ENCODE results near the gene CFAP43.

Gene CFAP43

DNA sequence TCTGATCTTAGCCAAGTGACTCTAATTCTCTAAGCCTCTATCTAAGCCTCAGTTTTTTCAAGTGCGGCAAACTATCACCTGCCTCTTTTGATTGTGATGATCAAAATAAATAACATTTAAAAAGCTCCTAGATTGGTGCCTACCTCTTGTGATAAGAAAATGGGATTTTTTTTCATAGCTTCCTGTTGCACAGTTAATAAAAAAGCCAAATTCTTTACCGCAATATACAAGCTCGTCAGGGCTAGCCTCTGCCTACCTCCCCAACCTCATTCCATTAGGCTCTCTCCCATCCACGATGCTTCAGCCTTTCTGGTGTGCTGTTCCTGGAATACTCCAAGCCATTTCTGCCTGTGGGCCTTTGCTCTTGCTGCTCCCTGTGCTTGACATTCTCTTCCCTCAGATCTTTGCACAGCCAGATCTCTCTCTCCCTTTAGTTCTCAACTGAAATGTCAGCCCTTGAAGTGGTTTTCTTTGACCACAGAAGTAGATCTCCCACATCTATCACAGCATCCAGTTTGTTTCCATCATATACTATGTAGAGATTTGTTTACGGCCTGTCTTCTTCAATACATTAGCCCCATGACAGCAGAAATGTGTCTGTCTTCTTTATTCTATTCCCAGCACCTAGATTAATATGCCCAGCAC, 61.4 kb downstream of the CFAP43 start:
- TF ChIP-seq SIN3A (IDR thresholded peaks at IDR 0.05; ENCODE audit: borderline replicate concordance, insufficient read depth, low read length) (no peak), TAF1 (IDR thresholded peaks at IDR 0.05; ENCODE audit: borderline replicate concordance, insufficient read depth, low read length) (no peak)
- TF ChIP-seq, protein P1, sequence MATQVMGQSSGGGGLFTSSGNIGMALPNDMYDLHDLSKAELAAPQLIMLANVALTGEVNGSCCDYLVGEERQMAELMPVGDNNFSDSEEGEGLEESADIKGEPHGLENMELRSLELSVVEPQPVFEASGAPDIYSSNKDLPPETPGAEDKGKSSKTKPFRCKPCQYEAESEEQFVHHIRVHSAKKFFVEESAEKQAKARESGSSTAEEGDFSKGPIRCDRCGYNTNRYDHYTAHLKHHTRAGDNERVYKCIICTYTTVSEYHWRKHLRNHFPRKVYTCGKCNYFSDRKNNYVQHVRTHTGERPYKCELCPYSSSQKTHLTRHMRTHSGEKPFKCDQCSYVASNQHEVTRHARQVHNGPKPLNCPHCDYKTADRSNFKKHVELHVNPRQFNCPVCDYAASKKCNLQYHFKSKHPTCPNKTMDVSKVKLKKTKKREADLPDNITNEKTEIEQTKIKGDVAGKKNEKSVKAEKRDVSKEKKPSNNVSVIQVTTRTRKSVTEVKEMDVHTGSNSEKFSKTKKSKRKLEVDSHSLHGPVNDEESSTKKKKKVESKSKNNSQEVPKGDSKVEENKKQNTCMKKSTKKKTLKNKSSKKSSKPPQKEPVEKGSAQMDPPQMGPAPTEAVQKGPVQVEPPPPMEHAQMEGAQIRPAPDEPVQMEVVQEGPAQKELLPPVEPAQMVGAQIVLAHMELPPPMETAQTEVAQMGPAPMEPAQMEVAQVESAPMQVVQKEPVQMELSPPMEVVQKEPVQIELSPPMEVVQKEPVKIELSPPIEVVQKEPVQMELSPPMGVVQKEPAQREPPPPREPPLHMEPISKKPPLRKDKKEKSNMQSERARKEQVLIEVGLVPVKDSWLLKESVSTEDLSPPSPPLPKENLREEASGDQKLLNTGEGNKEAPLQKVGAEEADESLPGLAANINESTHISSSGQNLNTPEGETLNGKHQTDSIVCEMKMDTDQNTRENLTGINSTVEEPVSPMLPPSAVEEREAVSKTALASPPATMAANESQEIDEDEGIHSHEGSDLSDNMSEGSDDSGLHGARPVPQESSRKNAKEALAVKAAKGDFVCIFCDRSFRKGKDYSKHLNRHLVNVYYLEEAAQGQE (IDR thresholded peaks at IDR 0.05; ENCODE audit: insufficient read depth in 1 of 2, low read depth in 2 of 2, low read length in 2 of 2): no peak

GRCh38 chr10:104155591-104155990, 76.6 kb downstream of the CFAP43 start:
- TF ChIP-seq TAF1 (IDR thresholded peaks at IDR 0.05; ENCODE audit: borderline replicate concordance, insufficient read depth, low read length) (no peak), SIN3A (IDR thresholded peaks at IDR 0.05; ENCODE audit: borderline replicate concordance, insufficient read depth, low read length) (no peak), POLR2AphosphoS5 (IDR thresholded peaks at IDR 0.05; ENCODE audit: low read depth, low read length) (no peak), FOXP2 (optimal IDR thresholded peaks at IDR 0.05; ENCODE audit: borderline replicate concordance, extremely low read depth, extremely low read length, insufficient read depth) (no peak)
- TF ChIP-seq, protein P1 (IDR thresholded peaks at IDR 0.05; ENCODE audit: insufficient read depth in 1 of 2, low read depth in 2 of 2, low read length in 2 of 2): no peak

DNA sequence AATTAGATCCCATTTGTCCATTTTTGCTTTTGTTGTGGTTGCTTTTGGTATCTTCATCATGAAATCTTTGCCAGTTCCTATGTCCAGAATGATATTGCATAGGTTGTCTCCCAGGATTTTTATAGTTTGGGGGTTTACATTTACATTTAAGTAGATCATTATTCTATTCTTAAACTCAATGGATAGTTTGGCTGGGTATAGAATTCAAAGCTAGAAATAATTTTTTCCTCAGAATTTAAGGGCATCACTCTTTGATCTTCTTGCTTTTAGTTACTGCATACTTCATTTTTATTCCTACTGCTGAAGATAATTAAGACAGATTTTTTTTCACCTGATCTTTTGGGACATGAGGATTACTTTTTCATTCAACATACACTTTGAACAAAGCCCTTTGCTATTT, 80.4 kb downstream of the CFAP43 start:
- TF ChIP-seq, protein P1 (IDR thresholded peaks at IDR 0.05; ENCODE audit: insufficient read depth in 1 of 2, low read depth in 2 of 2, low read length in 2 of 2): no peak
- TF ChIP-seq TAF1 (IDR thresholded peaks at IDR 0.05; ENCODE audit: borderline replicate concordance, insufficient read depth, low read length): no peak
- TF ChIP-seq POLR2AphosphoS5 (IDR thresholded peaks at IDR 0.05; ENCODE audit: low read depth, low read length): no peak
- TF ChIP-seq SIN3A (IDR thresholded peaks at IDR 0.05; ENCODE audit: borderline replicate concordance, insufficient read depth, low read length): no peak
- no peak for TF ChIP-seq FOXP2 (optimal IDR thresholded peaks at IDR 0.05; ENCODE audit: borderline replicate concordance, extremely low read depth, extremely low read length, insufficient read depth)

GRCh38 chr10:104150139-104150538, 82.0 kb downstream of the CFAP43 start:
- no peak for TF ChIP-seq SIN3A (IDR thresholded peaks at IDR 0.05; ENCODE audit: borderline replicate concordance, insufficient read depth, low read length)
- TF ChIP-seq POLR2AphosphoS5 (IDR thresholded peaks at IDR 0.05; ENCODE audit: low read depth, low read length): no peak
- TF ChIP-seq FOXP2 (optimal IDR thresholded peaks at IDR 0.05; ENCODE audit: borderline replicate concordance, extremely low read depth, extremely low read length, insufficient read depth): no peak
- no peak for TF ChIP-seq TAF1 (IDR thresholded peaks at IDR 0.05; ENCODE audit: borderline replicate concordance, insufficient read depth, low read length)
- TF ChIP-seq, protein P1 (IDR thresholded peaks at IDR 0.05; ENCODE audit: insufficient read depth in 1 of 2, low read depth in 2 of 2, low read length in 2 of 2): no peak

DNA sequence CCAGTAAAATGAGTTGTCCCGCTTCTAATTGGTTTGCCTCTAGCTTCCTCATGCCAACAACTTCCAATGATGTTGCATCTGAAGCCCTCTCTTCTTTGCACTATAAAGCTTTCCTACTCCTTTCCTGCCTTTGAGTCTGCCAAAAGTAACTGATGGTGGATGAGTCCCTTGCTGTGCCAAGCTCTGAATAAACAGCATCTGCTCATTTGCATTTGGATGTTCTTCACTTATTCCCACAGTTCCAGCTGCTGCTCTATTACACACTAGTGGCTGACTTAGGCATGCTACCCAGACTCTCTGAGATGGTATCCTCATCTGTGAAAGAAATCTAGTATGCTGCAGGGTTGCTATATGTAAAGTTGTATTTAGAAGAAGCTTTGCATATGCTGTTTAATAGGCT, 85.3 kb downstream of the CFAP43 start:
- TF ChIP-seq SIN3A (IDR thresholded peaks at IDR 0.05; ENCODE audit: borderline replicate concordance, insufficient read depth, low read length) (no peak), FOXP2 (optimal IDR thresholded peaks at IDR 0.05; ENCODE audit: borderline replicate concordance, extremely low read depth, extremely low read length, insufficient read depth) (no peak), TAF1 (IDR thresholded peaks at IDR 0.05; ENCODE audit: borderline replicate concordance, insufficient read depth, low read length) (no peak), POLR2AphosphoS5 (IDR thresholded peaks at IDR 0.05; ENCODE audit: low read depth, low read length) (no peak)
- TF ChIP-seq, protein P1 (IDR thresholded peaks at IDR 0.05; ENCODE audit: insufficient read depth in 1 of 2, low read depth in 2 of 2, low read length in 2 of 2): no peak

Measured in PFSK-1 (cell line).